K562 (cell line): Measurements from ENCODE around the gene GPD2. TPM values are rescaled to one million over a fixed set of nuclear protein-coding genes. Genes with fewer than 3 reads are reported as not detected.

Experiments
- ARNT ChIP-seq, 2 experiments: fragments of 450-650 bp; IDR thresholded peaks; 2 replicates each; pipeline ENCODE4 v1.6.1; 2016; ENCODE audit warnings: mild to moderate bottlenecking in 1 of 2
- ETV1 ChIP-seq: fragments of 450-650 bp; conservative IDR thresholded peaks from 2 replicates; pipeline ENCODE4 v1.6.1; 2016; ENCODE audit warnings: missing genetic modification characterization, control low read depth, low read depth, missing compliant biosample characterization
- HMGN3 ChIP-seq: IDR thresholded peaks from 2 replicates; pipeline ENCODE4 v1.6.1; 2011; ENCODE audit warnings: borderline replicate concordance, low read depth, mild to moderate bottlenecking, mixed read lengths, low read length; ENCODE audit not compliant: insufficient read length; ENCODE audit errors: extremely low read depth
- KDM5B ChIP-seq: fragments of 200-600 bp; sonication (generic); IDR thresholded peaks from 2 replicates; pipeline ENCODE4 v1.6.1; 2012; ENCODE audit warnings: low read depth, mild to moderate bottlenecking, moderate library complexity, low read length, control low read depth, inconsistent platforms; ENCODE audit not compliant: insufficient replicate concordance
- LARP7 ChIP-seq: fragments of 450-650 bp; IDR thresholded peaks from 2 replicates; pipeline ENCODE4 v1.6.1; 2016
- MED1 ChIP-seq: sonication (generic); formaldehyde crosslinking; IDR thresholded peaks from 2 replicates; pipeline ENCODE4 v1.8.1; 2023; ENCODE audit warnings: missing genetic modification reagents, borderline replicate concordance
- MEF2D ChIP-seq: conservative IDR thresholded peaks from 2 replicates; pipeline ENCODE4 v1.6.1; 2016; ENCODE audit warnings: low read depth, missing genetic modification characterization, missing compliant biosample characterization
- MXI1 ChIP-seq: IDR thresholded peaks from 2 replicates; pipeline ENCODE4 v1.6.1; 2011; ENCODE audit warnings: low read depth, mild to moderate bottlenecking, improper control_type of control experiment, low read length
- NCOA2 ChIP-seq, 2 experiments: fragments of 450-650 bp; IDR thresholded peaks; 2 replicates each; pipeline ENCODE4 v1.6.1; 2018; ENCODE audit warnings: mild to moderate bottlenecking in 2 of 2, moderate library complexity in 1 of 2; ENCODE audit not compliant: partially characterized antibody in 2 of 2
- NFE2L1 ChIP-seq: fragments of 450-650 bp; IDR thresholded peaks from 2 replicates; pipeline ENCODE4 v1.6.1; 2016; ENCODE audit warnings: missing genetic modification characterization, low read depth, mild to moderate bottlenecking, missing compliant biosample characterization, moderate library complexity, borderline replicate concordance
- PHF8 ChIP-seq: fragments of 200-600 bp; sonication (generic); IDR thresholded peaks from 2 replicates; pipeline ENCODE4 v1.6.1; 2012; ENCODE audit warnings: mixed run types, mild to moderate bottlenecking, inconsistent platforms, low read length, moderate library complexity, borderline replicate concordance
- SNIP1 ChIP-seq: fragments of 450-650 bp; IDR thresholded peaks from 2 replicates; pipeline ENCODE4 v1.7.1; 2017; ENCODE audit warnings: low read depth, mild to moderate bottlenecking
- SOX6 ChIP-seq: fragments of 450-650 bp; IDR thresholded peaks from 2 replicates; pipeline ENCODE4 v1.6.1; 2014; ENCODE audit warnings: mild to moderate bottlenecking
- SREBF1 ChIP-seq: fragments of 150-350 bp; IDR thresholded peaks from 2 replicates; pipeline ENCODE4 v1.6.1; 2014; ENCODE audit warnings: antibody characterized with exemption, low read depth, low read length, borderline replicate concordance
- SREBF2 ChIP-seq: sonication (generic); formaldehyde crosslinking; IDR thresholded peaks from 2 replicates; pipeline ENCODE4 v1.4.0; 2020; ENCODE audit warnings: mild to moderate bottlenecking, missing genetic modification reagents
- SUPT5H ChIP-seq: fragments of 450-650 bp; IDR thresholded peaks from 2 replicates; pipeline ENCODE4 v1.6.1; 2016
- YY1 ChIP-seq, 3 experiments: IDR thresholded peaks; 2 replicates each; pipeline ENCODE4 v1.6.1; 2011; ENCODE audit warnings: low read length in 2 of 3, mild to moderate bottlenecking in 2 of 3, moderate library complexity in 2 of 3, borderline replicate concordance in 1 of 3, control low read depth in 1 of 3, low read depth in 1 of 3; ENCODE audit not compliant: insufficient read depth in 3 of 3, insufficient replicate concordance in 2 of 3, control insufficient read depth in 1 of 3, insufficient read length in 1 of 3; ENCODE audit errors: extremely low read depth in 1 of 3
- ZNF134 ChIP-seq: fragments of 250-450 bp; sonication (Bioruptor Pico); conservative IDR thresholded peaks from 2 replicates; pipeline ENCODE4 v1.4.0; 2020
- polyA plus RNA-seq, 8 experiments: library from polyadenylated mRNA; depleted of rRNA in 4 of 8; stranded (reverse) in 5 of 8; unstranded in 3 of 8; fragments of >200 nt; fragmentation: Nextera tagmentation in 2 of 8; fragmentation: Illumina TruSeq in 1 of 8; extraction: Ambion mirVana in 2 of 8; extraction: Trizol in 1 of 8; gene quantifications; 2 replicates each; pipeline versions ENCODE4 v1.2.1 to v1.2.3, GENCODE V29; 2011 to 2014; ENCODE audit warnings: inconsistent platforms in 1 of 8, missing spikeins in 1 of 8
- total RNA-seq, 7 experiments: library from RNA; depleted of rRNA in 6 of 7; stranded (reverse); fragments of >200 nt in 6 of 7; fragmentation: Illumina TruSeq in 2 of 7; extraction: Trizol in 2 of 7; gene quantifications; 2 replicates each; pipeline versions ENCODE4 v1.2.1 to v1.2.3, GENCODE V29; 2011 to 2021; ENCODE audit warnings: low replicate concordance in 1 of 7
- TF ChIP-seq, protein P1 (sequence below): sonication (generic); formaldehyde crosslinking; IDR thresholded peaks from 2 replicates; pipeline ENCODE4 v1.5.0; 2020; ENCODE audit warnings: missing genetic modification reagents
- TF ChIP-seq, protein P2 (sequence below): fragments of 450-650 bp; IDR thresholded peaks from 2 replicates; pipeline ENCODE4 v1.6.1; 2016; ENCODE audit warnings: low read depth, mild to moderate bottlenecking, moderate library complexity
- TF ChIP-seq, protein P3 (sequence below), 2 experiments: fragments of 450-650 bp in 1 of 2; sonication (generic) in 1 of 2; formaldehyde crosslinking; conservative IDR thresholded peaks; 2 replicates each; pipeline versions ENCODE4 v1.4.0 to v1.8.1; 2020 to 2022; ENCODE audit warnings: mild to moderate bottlenecking in 1 of 2, missing genetic modification reagents in 1 of 2
- TF ChIP-seq, protein P4 (sequence below): conservative IDR thresholded peaks from 2 replicates; pipeline ENCODE4 v1.6.1; 2011; ENCODE audit warnings: low read depth, mild to moderate bottlenecking, low read length; ENCODE audit not compliant: control insufficient read depth

The GPD2 gene
- total and polyA plus RNA-seq, 9 of the 15 experiments (the other 6 are each of a cell fraction or from before 2014, with no cell fraction given) = 5.2 to 39.2 (median 19.0) TPM

DNA sequence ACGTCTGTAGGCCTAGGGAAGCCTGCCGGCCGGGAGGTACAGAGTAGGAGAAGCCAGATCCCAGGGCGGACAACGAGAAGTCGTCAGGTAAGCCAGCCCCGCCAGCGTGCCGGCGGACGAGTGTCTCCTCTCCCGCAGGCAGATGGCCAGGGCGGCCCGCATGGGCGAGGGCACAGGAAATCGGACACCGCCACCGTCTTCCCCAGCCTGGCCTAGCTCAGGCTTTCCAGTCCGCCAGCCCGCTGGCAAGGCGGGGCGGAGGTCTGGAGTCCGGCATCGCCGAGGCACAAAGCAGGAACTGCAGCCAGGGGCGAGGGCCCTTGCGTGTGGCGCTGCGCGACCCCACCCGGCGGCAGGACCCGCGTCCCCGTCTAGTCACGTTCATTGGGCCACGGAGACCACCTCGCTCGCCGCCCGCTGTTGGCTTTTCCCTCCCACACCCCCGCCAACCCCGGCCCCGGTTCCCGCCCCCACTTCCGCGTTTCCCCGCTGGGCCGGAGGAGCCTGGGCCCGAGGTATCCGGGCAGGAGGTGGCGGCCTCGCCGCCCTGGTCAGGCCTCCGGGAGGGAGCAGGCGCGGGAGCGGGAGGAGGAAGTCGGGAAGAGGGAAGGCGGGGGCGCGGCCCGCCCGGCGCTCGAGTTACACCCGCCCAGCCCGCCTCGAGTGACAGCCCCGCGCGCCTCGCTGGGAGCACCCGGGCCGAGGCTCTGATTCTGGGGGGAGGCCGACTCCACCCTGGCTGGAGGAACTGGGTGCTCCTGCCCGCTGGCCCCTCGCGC lies at the start of gene GPD2 (continued):
- no peak for TF ChIP-seq LARP7
- TF ChIP-seq, protein P1, sequence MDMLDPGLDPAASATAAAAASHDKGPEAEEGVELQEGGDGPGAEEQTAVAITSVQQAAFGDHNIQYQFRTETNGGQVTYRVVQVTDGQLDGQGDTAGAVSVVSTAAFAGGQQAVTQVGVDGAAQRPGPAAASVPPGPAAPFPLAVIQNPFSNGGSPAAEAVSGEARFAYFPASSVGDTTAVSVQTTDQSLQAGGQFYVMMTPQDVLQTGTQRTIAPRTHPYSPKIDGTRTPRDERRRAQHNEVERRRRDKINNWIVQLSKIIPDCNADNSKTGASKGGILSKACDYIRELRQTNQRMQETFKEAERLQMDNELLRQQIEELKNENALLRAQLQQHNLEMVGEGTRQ (CRISPR knock-in tag) = no peak
- no peak for TF ChIP-seq MEF2D (tag)
- TF ChIP-seq HMGN3 = peak; percentile 50
- TF ChIP-seq SOX6 = no peak
- no peak for TF ChIP-seq SREBF1
- TF ChIP-seq MXI1 = no peak
- TF ChIP-seq MED1 (CRISPR knock-in tag) = no peak
- no peak for TF ChIP-seq ZNF134 (CRISPR knock-in tag)
- peak; percentile 48; the same call in 1 of the 2 replicates for TF ChIP-seq PHF8
- no peak for TF ChIP-seq ARNT (IDR thresholded peaks at IDR 0.05)
- no peak for TF ChIP-seq SNIP1
- TF ChIP-seq, protein P2, sequence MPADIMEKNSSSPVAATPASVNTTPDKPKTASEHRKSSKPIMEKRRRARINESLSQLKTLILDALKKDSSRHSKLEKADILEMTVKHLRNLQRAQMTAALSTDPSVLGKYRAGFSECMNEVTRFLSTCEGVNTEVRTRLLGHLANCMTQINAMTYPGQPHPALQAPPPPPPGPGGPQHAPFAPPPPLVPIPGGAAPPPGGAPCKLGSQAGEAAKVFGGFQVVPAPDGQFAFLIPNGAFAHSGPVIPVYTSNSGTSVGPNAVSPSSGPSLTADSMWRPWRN = no peak
- TF ChIP-seq NFE2L1 (tag) = no peak
- TF ChIP-seq KDM5B = peak; percentile 72
- TF ChIP-seq SREBF2 = no peak
- TF ChIP-seq YY1 (IDR thresholded peaks at IDR 0.05; ENCODE audit: borderline replicate concordance in 1 of 3, control insufficient read depth in 1 of 3, extremely low read depth in 1 of 3, insufficient read depth in 3 of 3, insufficient read length in 1 of 3, insufficient replicate concordance in 2 of 3, low read depth in 1 of 3, low read length in 2 of 3) = peak in 2 of 3 experiments; percentile 2 to 19
- TF ChIP-seq, protein P3, sequence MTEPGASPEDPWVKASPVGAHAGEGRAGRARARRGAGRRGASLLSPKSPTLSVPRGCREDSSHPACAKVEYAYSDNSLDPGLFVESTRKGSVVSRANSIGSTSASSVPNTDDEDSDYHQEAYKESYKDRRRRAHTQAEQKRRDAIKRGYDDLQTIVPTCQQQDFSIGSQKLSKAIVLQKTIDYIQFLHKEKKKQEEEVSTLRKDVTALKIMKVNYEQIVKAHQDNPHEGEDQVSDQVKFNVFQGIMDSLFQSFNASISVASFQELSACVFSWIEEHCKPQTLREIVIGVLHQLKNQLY (CRISPR knock-in tag; conservative IDR thresholded peaks at IDR 0.05) = no peak
- no peak for TF ChIP-seq ETV1
- peak; percentile 51; the same call in 1 of the 2 replicates for TF ChIP-seq SUPT5H
- TF ChIP-seq, protein P4, sequence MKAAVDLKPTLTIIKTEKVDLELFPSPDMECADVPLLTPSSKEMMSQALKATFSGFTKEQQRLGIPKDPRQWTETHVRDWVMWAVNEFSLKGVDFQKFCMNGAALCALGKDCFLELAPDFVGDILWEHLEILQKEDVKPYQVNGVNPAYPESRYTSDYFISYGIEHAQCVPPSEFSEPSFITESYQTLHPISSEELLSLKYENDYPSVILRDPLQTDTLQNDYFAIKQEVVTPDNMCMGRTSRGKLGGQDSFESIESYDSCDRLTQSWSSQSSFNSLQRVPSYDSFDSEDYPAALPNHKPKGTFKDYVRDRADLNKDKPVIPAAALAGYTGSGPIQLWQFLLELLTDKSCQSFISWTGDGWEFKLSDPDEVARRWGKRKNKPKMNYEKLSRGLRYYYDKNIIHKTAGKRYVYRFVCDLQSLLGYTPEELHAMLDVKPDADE = peak; percentile 26; the same call in 1 of the 2 replicates
- no peak for TF ChIP-seq NCOA2 (IDR thresholded peaks at IDR 0.05; ENCODE audit: partially characterized antibody in 2 of 2)
